ENCODE results near the gene PI4KB.
"Not testable (repeated sequence)": the region's sequence is repeated elsewhere in the genome, so short reads cannot be mapped to it uniquely, and the experiment has no call there.

PI4KB gene

DNA sequence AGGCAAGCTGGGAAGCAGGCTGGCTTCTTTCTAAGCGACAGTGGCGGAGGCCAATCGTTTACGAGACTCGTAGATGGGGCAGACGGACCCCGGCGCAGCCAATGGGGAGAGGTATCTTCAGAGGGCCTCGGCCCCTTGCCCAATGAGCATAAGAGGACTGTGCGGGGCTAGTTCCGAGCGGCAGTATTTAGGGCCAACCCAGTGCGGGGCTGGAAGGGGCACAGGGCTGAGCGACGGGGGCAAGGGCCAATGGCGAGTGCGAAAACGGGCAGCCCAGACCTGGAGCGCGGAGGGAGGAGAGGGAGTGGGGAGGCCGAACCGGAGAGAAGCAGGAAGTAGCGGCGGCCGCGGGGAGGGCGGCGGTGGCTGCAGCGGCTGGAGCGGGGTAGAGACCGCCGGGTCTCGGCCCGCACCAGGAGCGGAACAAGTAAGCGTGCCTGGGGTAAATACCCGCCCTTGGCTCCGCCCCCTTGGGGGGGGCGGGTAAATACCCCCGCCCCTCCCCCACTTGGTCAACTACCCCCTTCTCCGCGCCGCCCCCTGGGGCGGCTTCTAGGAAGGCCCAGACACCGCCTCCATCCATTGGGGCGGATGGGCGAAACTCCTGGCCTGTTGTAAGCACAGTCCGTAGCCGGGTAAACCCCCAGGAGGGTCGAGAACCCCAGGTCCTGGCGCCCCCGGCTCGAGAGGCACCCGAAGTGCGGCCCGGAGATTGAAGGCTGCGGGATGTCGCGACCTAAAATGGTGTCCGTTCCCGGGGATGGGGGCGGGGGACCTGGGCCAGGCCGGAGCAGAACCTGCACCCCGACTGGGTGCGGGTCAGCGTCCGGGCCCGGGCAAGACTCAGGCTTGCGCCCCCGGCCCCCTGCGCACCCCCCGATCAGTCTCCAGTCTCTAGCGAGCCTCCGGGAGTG lies 45.0 kb downstream of the PI4KB start, which contains the start of gene ZNF687:
Gene ZNF687, plus strand, starts transcription at position 331 of the 914 bp plus-strand sequence. CDS start 3,993 bp downstream, outside the sequence.
- H3K36me3 Mint-ChIP-seq: peaks cover 59% of the 10 kb centered on the region

DNA sequence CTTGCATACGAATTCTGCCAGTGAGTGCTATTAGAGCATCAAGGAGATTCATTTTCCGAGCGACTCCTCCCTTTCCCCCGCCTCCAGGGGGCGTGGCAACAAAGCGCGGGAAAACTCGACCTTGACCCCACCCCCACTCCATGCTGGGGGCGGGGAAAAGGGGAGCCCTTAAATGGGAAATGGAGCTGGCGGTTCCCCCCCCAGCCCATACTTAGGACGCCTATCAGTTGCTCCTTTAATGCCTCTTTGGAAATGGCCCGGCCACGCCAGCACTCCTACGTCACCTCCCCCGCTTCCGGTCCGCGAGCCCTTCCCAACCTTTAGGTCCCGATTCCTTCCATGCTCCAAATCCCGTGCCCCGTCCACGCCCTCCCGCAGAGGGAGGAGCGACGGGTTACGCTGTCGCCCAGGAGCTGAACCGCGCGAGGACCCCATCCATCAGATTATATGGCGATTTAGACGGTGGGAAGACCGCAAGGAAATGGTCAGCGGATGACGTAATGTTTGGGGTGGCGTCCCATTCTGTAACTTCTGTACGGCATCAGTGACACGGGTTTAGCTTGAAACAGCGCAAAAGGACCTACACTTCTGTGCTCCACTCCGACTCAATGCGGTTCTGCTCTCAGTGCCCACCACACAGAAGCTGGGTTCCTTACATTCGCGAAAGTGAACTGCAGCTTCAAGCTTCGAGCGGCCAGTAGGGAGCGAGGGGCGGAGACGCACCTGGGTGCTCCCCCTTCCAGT lies 45.8 kb downstream of the PI4KB start:
- peak; percentile 47 for ATAC-seq
- peaks cover 51% of the 10 kb centered on the region for H3K36me3 Mint-ChIP-seq
- peak overlapping the region; percentile 95 for H3K4me3 Mint-ChIP-seq
- no peaks in the 10 kb centered on the region for H3K9me3 Mint-ChIP-seq
- peak; percentile 96 to 100 for DNase-seq (ENCODE audit: low spot score in 2 of 2)
- peak overlapping the region; percentile 99 for H3K27ac Mint-ChIP-seq
- peaks cover 43% of the 10 kb centered on the region for H3K4me1 Mint-ChIP-seq

More for the DNA sequence above, 45.0 kb downstream of the PI4KB start, which contains the start of gene ZNF687:
- DNase-seq (ENCODE audit: low spot score in 2 of 2) (peak; percentile 94 to 99), ATAC-seq (peak; percentile 94)
- H3K4me3 Mint-ChIP-seq: peak within 1 kb of the TSS; percentile 95
- H3K27ac Mint-ChIP-seq: peak within 1 kb of the TSS; percentile 99
- peaks cover 40% of the 10 kb centered on the region for H3K4me1 Mint-ChIP-seq
- H3K9me3 Mint-ChIP-seq: no peaks in the 10 kb centered on the region

DNA sequence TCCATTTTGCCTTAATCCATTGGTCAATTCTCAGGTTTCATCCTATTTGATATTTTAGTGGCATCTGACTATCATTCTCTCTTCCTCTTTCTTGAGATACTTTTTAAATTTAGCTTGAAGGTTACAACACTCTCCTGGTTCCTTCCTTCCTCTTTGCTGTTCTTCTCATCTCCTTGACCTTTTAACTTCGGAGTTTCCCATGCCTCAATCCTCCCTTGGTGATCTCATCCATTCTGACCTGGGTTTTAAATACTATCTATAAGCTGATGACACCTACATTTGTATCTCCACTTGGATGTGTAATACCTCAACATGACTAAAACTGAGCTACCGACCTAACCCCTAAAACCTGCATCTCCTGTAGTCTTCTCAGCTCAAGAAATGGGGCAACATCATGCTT lies 50.0 kb downstream of the PI4KB start:
- Mint-ChIP-seq H3K27ac (peak overlapping the region; percentile 27), H3K4me1 (peaks cover 22% of the 10 kb centered on the region), H3K4me3 (peak overlapping the region; percentile 13), H3K9me3 (no peaks in the 10 kb centered on the region), H3K36me3 (peaks cover 31% of the 10 kb centered on the region)
- peak; percentile 50 for ATAC-seq
- no peak for DNase-seq (ENCODE audit: low spot score in 2 of 2)

DNA sequence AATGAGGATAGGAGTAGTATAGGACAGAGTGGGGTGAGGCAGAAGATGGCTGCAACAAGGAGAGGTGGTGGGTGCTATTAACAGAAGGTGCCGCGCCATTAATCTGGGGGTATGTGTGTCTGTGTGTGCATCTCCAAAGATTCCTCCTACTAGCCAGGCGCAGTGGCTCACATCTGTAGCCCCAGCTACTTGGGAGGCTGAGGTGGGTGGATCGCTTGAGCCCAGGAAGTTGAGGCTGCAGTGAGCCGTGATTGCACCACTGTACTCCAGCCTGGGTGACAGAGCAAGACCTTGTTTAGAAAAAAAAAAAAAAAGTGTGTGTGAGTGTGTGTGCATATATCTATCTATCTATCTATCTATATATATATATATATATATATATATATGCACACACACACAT lies 51.9 kb downstream of the PI4KB start:
- peaks cover 22% of the 10 kb centered on the region for H3K4me1 Mint-ChIP-seq
- not testable (repeated sequence) for H3K9me3 Mint-ChIP-seq

DNA sequence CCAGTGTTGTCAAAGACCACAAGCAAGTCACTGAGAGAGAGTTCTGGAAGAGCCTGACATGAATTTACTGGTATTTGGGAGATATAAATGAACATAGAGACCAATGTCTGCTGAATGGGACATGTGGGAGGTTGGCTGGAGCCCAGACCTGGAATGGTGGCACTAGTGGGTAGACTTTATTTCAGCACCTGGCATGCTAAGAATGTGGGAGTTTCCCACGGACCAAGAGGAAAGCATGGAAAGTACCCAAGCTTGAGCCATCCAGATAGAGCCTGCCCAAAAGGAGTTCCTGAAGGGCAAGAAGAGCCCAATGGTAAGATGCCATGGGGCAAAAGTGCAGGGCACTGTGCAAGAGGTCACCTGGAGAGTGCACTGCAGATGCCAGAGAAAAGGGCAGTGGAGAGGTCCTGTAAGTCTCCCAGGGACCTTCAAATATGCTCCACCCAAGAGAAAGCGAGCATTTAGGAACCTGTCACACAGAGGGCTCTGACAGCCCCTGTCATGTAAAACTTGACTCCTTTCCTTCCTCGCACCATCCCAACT lies 53.2 kb downstream of the PI4KB start:
- peak overlapping the region; percentile 60 for H3K27ac Mint-ChIP-seq
- ATAC-seq: no peak
- DNase-seq (ENCODE audit: low spot score in 2 of 2): no peak
- H3K36me3 Mint-ChIP-seq: peaks cover 48% of the 10 kb centered on the region
- H3K4me1 Mint-ChIP-seq: peaks cover 22% of the 10 kb centered on the region
- H3K9me3 Mint-ChIP-seq: no peaks in the 10 kb centered on the region
- no peak overlapping the region for H3K4me3 Mint-ChIP-seq

More for the DNA sequence above, 51.9 kb downstream of the PI4KB start:
- not testable (repeated sequence) for H3K4me3 Mint-ChIP-seq; ATAC-seq; DNase-seq (ENCODE audit: low spot score in 2 of 2); H3K27ac Mint-ChIP-seq
- H3K36me3 Mint-ChIP-seq: peaks cover 34% of the 10 kb centered on the region

DNA sequence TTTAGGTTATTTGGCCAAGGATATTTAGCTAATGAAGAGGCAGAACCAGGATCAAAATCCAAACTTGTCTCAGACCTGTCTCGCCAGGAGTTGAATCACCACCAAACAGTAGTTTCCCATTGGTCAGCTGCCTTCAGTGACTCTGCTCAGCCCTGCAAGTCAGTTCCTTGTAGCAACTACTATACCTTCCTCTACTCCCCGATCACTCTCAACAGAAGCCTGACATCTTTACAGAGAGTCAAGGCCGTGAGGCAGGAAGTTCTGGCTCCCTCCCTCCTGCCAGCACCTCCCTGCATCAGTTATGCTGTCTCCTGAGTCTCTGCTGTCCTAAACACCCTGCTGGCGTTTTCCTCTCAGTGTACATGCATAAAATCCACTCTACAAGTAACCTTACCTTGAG lies 59.5 kb downstream of the PI4KB start:
- Mint-ChIP-seq H3K9me3 (no peaks in the 10 kb centered on the region), H3K4me1 (no peaks in the 10 kb centered on the region), H3K4me3 (no peak overlapping the region), H3K27ac (peak overlapping the region; percentile 73), H3K36me3 (peaks cover 97% of the 10 kb centered on the region)
- ATAC-seq (no peak), DNase-seq (ENCODE audit: low spot score in 2 of 2) (no peak)

DNA sequence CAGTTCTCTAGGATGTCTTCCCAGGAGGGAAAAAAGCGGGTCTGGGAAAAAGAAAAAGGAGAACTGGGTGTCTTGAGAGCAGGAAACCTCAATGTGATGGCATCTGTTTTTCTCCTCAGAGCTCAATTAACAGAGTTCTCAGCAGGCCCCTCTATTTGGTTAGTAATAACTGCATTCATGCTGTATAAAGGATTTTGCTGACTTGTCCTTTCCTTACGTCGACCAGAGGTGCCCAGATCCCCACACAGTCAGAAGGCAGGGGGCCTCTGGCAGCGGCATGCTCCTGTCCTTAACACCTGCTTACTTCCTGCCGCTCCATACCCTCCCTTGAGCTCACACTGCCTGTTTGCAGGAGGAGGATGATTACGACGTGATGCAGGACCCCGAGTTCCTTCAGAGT lies 60.4 kb downstream of the PI4KB start:
- no peak for DNase-seq (ENCODE audit: low spot score in 2 of 2)
- Mint-ChIP-seq H3K4me3 (no peak overlapping the region), H3K4me1 (no peaks in the 10 kb centered on the region), H3K9me3 (no peaks in the 10 kb centered on the region), H3K36me3 (peaks cover 99% of the 10 kb centered on the region), H3K27ac (no peak overlapping the region)
- ATAC-seq: no peak

DNA sequence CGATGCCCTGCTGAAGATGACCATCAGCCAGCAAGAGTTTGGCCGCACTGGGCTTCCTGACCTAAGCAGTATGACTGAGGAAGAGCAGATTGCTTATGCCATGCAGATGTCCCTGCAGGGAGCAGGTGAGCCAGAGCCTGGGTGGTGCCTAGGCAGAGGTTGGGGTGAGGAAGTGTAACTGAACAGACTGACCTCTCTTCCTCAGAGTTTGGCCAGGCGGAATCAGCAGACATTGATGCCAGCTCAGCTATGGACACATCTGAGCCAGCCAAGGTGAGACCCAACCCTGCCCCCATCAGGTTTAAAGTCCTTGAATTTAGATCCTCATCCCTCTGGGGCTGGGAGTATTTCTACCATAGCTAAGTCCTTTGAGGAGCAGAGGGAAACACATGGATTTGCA lies 60.9 kb downstream of the PI4KB start:
- ATAC-seq (no peak), DNase-seq (ENCODE audit: low spot score in 2 of 2) (no peak)
- no peak overlapping the region for H3K4me3 Mint-ChIP-seq
- H3K9me3 Mint-ChIP-seq: no peaks in the 10 kb centered on the region
- no peaks in the 10 kb centered on the region for H3K4me1 Mint-ChIP-seq
- H3K27ac Mint-ChIP-seq: no peak overlapping the region
- H3K36me3 Mint-ChIP-seq: peaks cover 100% of the 10 kb centered on the region

DNA sequence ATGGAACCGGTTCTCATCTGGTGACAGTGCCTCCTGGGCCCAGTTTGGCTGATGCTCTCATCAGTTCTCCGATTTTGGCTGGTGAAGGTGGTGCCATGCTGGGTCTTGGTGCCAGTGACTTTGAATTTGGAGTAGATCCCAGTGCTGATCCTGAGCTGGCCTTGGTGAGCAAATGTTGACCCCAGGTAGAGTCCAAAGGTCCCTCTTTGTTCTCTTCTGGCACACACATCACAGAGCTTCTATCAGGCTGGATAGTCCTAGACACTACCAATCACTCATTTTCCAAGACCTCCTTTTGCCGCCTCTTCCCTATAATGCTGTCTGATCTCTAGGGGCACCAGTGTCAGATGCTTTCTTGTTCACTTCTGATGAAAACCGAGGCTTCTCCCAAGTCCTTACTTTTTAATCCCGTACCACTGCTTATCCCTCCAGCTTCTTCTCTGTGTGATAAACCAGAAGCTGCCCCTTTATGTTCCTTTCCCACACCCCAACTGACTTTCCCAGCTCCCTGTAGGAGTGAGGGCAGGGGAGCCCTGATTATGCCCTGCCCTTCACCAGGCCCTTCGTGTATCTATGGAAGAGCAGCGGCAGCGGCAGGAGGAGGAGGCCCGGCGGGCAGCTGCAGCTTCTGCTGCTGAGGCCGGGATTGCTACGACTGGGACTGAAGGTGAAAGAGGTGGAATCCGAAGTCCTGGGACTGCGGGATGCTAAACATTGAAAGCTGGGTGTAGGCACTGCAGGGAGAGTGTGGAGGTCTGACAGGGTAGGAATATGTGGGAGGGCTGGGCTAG lies 61.6 kb downstream of the PI4KB start:
- no peaks in the 10 kb centered on the region for H3K9me3 Mint-ChIP-seq
- H3K36me3 Mint-ChIP-seq: peaks cover 98% of the 10 kb centered on the region
- no peak for ATAC-seq
- DNase-seq (ENCODE audit: low spot score in 2 of 2): no peak
- H3K4me3 Mint-ChIP-seq: no peak overlapping the region
- no peaks in the 10 kb centered on the region for H3K4me1 Mint-ChIP-seq
- H3K27ac Mint-ChIP-seq: no peak overlapping the region

DNA sequence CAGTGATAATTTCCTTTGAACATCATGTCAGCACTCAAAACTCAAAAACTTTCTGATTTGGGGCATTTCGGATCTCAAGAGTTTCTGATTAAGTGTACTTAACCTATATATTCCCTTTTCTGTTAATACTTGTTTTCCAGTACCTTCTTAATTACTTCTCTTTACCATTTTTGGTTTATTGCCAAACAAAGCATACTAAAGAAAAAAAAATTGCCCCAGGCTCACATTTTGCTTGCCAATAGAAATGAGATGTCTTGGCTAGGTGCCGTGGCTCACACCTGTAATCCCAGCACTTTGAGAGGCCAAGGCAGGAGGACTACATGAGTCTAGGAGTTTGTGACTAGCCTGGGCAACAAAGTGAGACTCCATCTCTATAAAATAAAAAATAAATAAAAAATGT lies 67.9 kb downstream of the PI4KB start:
- Mint-ChIP-seq H3K4me3 (no peak overlapping the region), H3K27ac (peak overlapping the region; percentile 34), H3K4me1 (peaks cover 25% of the 10 kb centered on the region), H3K9me3 (no peaks in the 10 kb centered on the region), H3K36me3 (peaks cover 73% of the 10 kb centered on the region)
- no peak for ATAC-seq
- DNase-seq (ENCODE audit: low spot score in 2 of 2): no peak

DNA sequence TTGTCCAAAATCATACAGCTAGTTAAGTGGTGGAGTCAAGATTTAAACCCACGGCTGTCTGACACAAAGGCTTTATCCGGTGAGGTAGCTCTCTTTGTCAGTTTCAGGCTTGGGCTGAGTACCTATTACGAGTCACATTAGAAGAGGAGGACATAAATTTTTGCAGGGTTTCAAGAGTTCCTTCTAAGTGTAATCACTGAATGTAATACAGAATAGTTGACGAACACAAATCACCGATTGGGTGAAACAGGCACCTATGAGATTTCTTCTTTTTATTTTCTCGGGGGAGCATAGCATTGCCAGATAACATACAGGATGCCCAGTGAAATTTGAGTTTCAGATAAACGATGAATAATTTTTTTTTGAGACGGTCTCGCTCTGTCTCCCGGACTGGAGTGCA lies 71.8 kb downstream of the PI4KB start:
- Mint-ChIP-seq H3K36me3 (peaks cover 48% of the 10 kb centered on the region), H3K27ac (peak overlapping the region; percentile 94), H3K9me3 (no peaks in the 10 kb centered on the region), H3K4me3 (peak overlapping the region; percentile 82), H3K4me1 (peaks cover 25% of the 10 kb centered on the region)
- ATAC-seq: no peak
- no peak for DNase-seq (ENCODE audit: low spot score in 2 of 2)

DNA sequence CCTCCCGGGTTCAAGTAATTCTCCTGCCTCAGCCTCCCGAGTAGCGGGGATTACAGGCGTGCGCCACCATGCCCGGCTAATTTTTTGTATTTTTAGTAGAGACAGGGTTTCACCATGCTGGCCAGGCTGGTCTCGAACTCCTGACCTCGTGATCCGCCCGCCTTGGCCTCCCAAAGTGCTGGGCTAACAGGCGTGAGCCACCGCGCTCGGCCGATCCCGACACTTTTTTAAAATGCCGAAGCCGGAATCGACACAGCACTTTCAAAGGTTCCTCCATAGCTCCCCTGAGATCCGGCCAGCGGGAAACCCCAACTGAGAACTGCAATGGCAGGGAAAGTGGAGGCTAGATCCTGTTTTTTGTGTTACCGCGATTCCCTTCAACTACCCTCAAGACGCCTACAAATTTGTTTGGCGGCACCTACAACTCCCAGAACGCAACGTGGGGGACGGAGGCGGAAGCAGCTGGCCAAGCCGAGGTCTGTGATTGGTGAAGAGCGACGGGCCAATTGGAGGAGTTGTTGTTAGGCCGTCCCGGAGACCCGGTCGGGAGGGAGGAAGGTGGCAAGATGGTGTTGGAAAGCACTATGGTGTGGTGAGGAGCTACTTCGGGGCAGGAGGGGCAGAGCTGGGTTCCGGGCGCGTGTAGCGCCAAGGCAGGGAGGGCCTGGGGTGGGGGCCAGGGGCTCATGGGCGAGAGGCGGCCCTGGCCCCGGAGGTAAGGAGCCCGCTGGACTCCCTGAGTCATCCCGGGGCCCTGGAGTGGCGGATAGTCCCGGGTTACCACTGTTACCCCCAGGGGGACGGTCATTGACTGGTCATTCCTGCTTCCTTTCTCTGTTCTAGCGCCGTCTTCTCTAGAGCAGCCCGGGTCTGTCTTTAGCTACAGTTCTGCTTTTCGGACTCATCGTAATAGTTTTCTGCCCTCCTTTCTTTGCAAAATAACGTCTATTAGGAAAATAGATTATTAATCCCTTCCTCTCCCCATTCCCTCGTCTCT lies 72.7 kb downstream of the PI4KB start, which contains the start of gene PSMD4:
Gene PSMD4, plus strand, starts transcription at position 518 of the 997 bp plus-strand sequence. Its CDS starts 49 bp downstream, at position 567.
- H3K4me3 Mint-ChIP-seq: peak within 1 kb of the TSS; percentile 82

DNA sequence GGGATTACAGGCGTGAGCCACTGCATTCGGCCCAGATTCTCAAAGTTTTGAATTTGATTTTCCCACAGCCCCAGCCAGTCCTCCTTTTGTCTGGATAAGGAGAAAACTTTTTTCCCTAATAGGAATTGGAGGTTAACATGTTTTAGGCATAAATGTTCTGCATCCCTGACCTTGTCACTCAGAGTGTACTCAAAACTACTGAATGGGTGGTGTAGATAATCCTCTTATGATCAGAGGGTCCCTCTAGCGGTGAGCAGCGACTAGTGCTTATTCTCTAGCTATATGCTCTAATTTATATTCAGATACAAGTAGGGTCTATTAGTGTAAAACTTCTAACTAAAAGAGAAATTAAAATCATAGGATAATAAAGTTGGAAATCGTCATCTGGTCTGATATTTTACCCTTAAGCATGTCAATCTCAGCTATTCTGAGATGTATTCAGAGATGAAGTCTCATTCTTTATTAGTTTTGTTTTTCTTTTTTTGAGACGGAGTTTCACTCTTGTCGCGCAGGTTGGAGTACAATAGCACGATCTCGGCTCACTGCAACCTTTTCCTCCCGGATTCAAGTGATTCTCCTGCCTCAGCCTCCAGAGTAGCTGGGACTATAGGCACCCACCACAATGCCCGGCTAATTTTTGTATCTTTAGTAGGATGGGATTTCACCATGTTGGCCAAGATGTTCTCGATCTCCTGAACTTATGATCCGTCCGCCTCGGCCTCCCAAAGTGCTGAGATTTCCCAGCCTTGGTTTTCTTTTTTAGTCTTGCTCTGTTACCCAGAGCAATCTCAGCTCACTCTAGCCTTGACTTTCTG lies 75.4 kb downstream of the PI4KB start:
- Mint-ChIP-seq H3K36me3 (peaks cover 61% of the 10 kb centered on the region), H3K4me3 (no peak overlapping the region), H3K27ac (no peak overlapping the region), H3K4me1 (peaks cover 14% of the 10 kb centered on the region), H3K9me3 (no peaks in the 10 kb centered on the region)
- ATAC-seq (peak; percentile 56), DNase-seq (ENCODE audit: low spot score in 2 of 2) (peak in 1 of 2 donors; percentile 62)

More for the DNA sequence above, 72.7 kb downstream of the PI4KB start, which contains the start of gene PSMD4:
- DNase-seq (ENCODE audit: low spot score in 2 of 2): peak; percentile 72 to 91
- H3K27ac Mint-ChIP-seq: peak within 1 kb of the TSS; percentile 94
- peaks cover 52% of the 10 kb centered on the region for H3K36me3 Mint-ChIP-seq
- peak; percentile 99 for ATAC-seq
- H3K9me3 Mint-ChIP-seq: no peaks in the 10 kb centered on the region
- H3K4me1 Mint-ChIP-seq: peaks cover 25% of the 10 kb centered on the region
